Ovary (tissue), 9 donors: Measurements from ENCODE around the gene GNAI3. TPM values are rescaled to one million over a fixed set of nuclear protein-coding genes. Genes with fewer than 3 reads are reported as not detected.

Source experiments
- DNase-seq, 5 donors: peaks; one replicate each; pipeline ENCODE4 v3.0.0-alpha.2; 2019 to 2020
- H3K27ac ChIP-seq, 2 donors: fragments of 200-600 bp; one replicate each; pipeline versions ENCODE4 v1.5.1 to v1.8.0; 2019 to 2022
- H3K27me3 ChIP-seq: fragments of 200-600 bp; one replicate; pipeline ENCODE4 v1.8.0; 2022
- H3K36me3 ChIP-seq: fragments of 200-600 bp; sonication (generic); one replicate; pipeline ENCODE4 v1.5.1; 2019
- H3K4me1 ChIP-seq: one replicate; pipeline ENCODE4 v1.8.1; 2013; ENCODE audit warnings: mild to moderate bottlenecking, moderate library complexity; ENCODE audit not compliant: insufficient read depth
- H3K4me3 ChIP-seq: fragments of 200-600 bp; sonication (generic); one replicate; pipeline ENCODE4 v1.5.1; 2017
- H3K9me3 ChIP-seq, 2 donors: fragments of 200-600 bp in 1 of 2; sonication (generic) in 1 of 2; one replicate each; pipeline versions ENCODE4 v1.5.1 to v1.8.1; 2013 to 2019; ENCODE audit warnings: mild to moderate bottlenecking in 1 of 2, moderate library complexity in 1 of 2
- EP300 ChIP-seq: sonication (generic); formaldehyde crosslinking; IDR thresholded peaks from one replicate; pipeline ENCODE4 v1.6.1; 2017; ENCODE audit warnings: antibody characterized with exemption
- POLR2A ChIP-seq: fragments of 450-650 bp; IDR thresholded peaks from one replicate; pipeline ENCODE4 v1.6.1; 2017; ENCODE audit warnings: antibody characterized with exemption, mild to moderate bottlenecking, moderate library complexity
- WGBS, 3 donors: extraction: QIAGEN DNeasy Blood & Tissue Kit in 1 of 3; methylation state at CpG; one replicate each; pipeline versions ENCODE4 v1.1.5 to v1.1.7; 2013 to 2017; 5-methylcytosine and 5-hydroxymethylcytosine counted together
- intact Hi-C, 4 donors: fragments of 100-400 bp; cut with DNase I; formaldehyde crosslinking; loops; one replicate each; pipeline versions ENCODE4 v1.11.0 to v1.15.1; 2022 to 2023
- polyA plus RNA-seq, 2 donors: library from polyadenylated mRNA; stranded (reverse); fragments of 200-250 nt in 1 of 2; fragments of 350-450 nt in 1 of 2; fragmentation: Illumina TruSeq in 1 of 2; extraction: RNeasy Lipid Tissue Mini Kit (QIAGEN cat#74804) in 1 of 2; gene quantifications; one replicate each; pipeline ENCODE4 v1.2.3, GENCODE V29; 2013 to 2014
- total RNA-seq, 7 donors: library from RNA; depleted of rRNA in 2 of 7; stranded (reverse); fragments of >200 nt in 2 of 7; fragmentation: NEBNext Ultra II Directional in 3 of 7; extraction: Animal tissue kit (Norgen Biotek cat#: 25700) in 3 of 7; gene quantifications; one replicate each; pipeline versions ENCODE4 v1.1.0 to v1.2.4, GENCODE V29; 2016 to 2023
- TF ChIP-seq, protein P1 (sequence below), 3 donors: fragments of 450-650 bp in 2 of 3; fragments of 200-600 bp in 1 of 3; IDR thresholded peaks; one replicate each; pipeline versions ENCODE4 v1.5.1 to v1.8.0; 2016 to 2022; ENCODE audit warnings: antibody characterized with exemption in 3 of 3, mild to moderate bottlenecking in 1 of 3
- donor health status: DM: no; HTN: no; CAD: no; lungs with moderate emphysema.
- donor health status: DM: no; HTN: no; CAD: no.
- donor health status: Bipolar disorder and iron deficiency.
- donor health status: DM: yes; HTN: yes; CAD: no.
- donor health status: DM: no; HTN: no; CAD: no.
- donor health status: DM: yes; HTN: yes; CAD: no.

Gene GNAI3
- total and polyA plus RNA-seq, 9 donors: 3.0 to 6.2 (median 4.8) TPM

DNA sequence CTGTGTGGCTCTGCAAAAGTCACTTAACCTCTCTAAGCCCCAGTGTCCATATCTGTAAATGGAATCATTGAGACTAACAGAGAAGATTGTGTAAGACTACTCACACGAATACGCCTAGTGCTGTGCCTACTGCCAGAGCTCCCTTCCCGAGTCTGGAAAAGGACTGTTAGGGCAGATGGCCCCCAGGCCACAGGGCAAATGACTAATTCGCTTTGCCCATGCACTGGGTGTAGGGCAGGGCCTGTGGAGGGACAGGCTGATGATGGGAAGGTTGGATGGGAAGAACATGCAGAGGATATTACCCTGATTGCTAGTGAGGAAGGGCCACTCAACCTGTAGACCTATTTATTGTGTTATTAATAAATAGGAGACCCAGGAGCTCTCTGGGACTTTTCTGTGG, 12.9 kb upstream of the GNAI3 start:
- Histone ChIP-seq H3K36me3 (no peaks in the 10 kb centered on the region), H3K4me3 (no peak overlapping the region), H3K27me3 (no peaks in the 10 kb centered on the region), H3K27ac (no peak overlapping the region), H3K4me1 (peaks cover 4% of the 10 kb centered on the region), H3K9me3 (no peaks in the 10 kb centered on the region)
- TF ChIP-seq, protein P1, sequence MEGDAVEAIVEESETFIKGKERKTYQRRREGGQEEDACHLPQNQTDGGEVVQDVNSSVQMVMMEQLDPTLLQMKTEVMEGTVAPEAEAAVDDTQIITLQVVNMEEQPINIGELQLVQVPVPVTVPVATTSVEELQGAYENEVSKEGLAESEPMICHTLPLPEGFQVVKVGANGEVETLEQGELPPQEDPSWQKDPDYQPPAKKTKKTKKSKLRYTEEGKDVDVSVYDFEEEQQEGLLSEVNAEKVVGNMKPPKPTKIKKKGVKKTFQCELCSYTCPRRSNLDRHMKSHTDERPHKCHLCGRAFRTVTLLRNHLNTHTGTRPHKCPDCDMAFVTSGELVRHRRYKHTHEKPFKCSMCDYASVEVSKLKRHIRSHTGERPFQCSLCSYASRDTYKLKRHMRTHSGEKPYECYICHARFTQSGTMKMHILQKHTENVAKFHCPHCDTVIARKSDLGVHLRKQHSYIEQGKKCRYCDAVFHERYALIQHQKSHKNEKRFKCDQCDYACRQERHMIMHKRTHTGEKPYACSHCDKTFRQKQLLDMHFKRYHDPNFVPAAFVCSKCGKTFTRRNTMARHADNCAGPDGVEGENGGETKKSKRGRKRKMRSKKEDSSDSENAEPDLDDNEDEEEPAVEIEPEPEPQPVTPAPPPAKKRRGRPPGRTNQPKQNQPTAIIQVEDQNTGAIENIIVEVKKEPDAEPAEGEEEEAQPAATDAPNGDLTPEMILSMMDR (IDR thresholded peaks at IDR 0.05): no peak
- no peak for TF ChIP-seq POLR2A
- DNase-seq: no peak
- 71 to 81% (median 74%) methylated on average over 4 of the region's 4 CpGs for WGBS, 3 donors
- intact Hi-C loops: loop anchor here in 3 of 4 donors (5.0 to 10.0 kb wide), 3 partner anchors 111 to 1437 kb away; partner anchors contain the start of gene PSMA5 (in 2 of the 3)

DNA sequence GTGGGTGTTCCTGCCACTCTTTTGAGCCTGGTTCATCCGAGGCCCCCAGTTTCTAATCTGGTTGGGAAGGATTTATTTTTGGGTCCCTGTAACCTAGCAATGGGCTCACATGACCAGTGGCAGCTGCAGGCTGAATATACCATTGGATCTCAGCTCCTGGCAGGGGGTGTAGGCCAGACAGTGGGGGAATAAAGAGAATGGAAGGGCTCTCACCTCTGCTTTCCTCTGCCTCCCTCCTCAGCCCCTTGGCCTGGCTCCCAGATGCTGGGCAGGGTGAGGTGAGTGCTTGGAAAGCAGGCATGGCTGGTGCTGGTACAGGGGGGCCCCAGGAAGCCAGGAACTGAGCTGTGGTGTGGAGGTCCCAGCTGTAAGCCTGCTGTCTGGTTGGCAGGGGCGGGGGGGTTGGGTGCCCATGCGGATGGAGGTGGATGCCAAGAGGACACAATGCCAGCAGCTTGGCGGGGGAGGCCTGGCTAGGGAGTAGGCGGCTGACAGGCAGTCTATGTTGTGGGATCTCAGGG, 12.4 kb upstream of the GNAI3 start:
- H3K4me3 ChIP-seq: no peak overlapping the region
- no peak overlapping the region for H3K27ac ChIP-seq
- no peaks in the 10 kb centered on the region for H3K9me3 ChIP-seq
- TF ChIP-seq, protein P1 (IDR thresholded peaks at IDR 0.05): no peak
- TF ChIP-seq POLR2A (no peak), EP300 (no peak)
- H3K36me3 ChIP-seq: no peaks in the 10 kb centered on the region
- H3K4me1 ChIP-seq: peaks cover 4% of the 10 kb centered on the region
- WGBS, 3 donors: 62 to 64% (median 62%) methylated on average over 5 of the region's 5 CpGs
- no peak for DNase-seq
- intact Hi-C loops: loop anchor here in 3 of 4 donors (5.0 to 10.0 kb wide), 3 partner anchors 111 to 1436 kb away; partner anchors contain the start of gene PSMA5 (in 2 of the 3)
- no peaks in the 10 kb centered on the region for H3K27me3 ChIP-seq

DNA sequence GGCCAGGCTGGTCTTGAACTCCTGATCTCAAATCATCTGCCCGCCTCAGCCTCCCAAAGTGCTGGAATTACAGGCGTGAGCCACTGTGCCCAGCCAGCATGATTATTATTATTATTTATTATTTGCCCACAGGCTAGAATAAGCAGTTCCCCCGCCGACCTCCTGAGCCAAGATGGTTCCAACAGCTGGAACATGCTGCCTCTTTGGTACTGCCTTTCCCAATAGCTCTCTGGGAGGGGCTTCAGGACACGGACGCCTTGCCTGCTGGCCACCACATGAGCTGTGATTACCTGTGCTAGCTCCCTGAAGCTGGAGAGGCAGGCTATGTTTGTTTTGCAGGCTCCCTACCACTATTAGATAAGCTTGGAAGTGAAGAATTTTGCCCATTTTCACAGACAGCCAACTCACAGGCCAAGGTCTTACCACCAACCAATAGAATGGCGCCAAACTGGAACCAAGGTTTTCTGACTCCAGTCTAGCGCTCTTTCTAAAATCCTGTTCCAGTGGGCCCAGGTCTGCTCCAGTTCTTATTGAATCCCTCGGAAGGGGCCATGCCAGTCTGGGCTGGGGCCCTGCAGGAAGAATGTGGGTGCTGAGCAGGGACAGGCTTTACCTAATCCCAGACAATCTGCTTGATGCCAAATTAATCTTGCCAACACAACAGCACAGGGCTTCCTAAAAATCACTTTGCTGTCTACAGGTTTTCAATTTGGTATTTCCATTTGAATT, 10.8 kb upstream of the GNAI3 start:
- intact Hi-C loops: loop anchor here in 3 of 4 donors (5.0 to 10.0 kb wide), 3 partner anchors 113 to 1435 kb away; partner anchors contain the start of gene PSMA5 (in 2 of the 3)
- H3K36me3 ChIP-seq: no peaks in the 10 kb centered on the region
- no peak for DNase-seq
- peaks cover 4% of the 10 kb centered on the region for H3K4me1 ChIP-seq
- TF ChIP-seq, protein P1 (IDR thresholded peaks at IDR 0.05): no peak
- TF ChIP-seq POLR2A (no peak), EP300 (no peak)
- H3K27me3 ChIP-seq: no peaks in the 10 kb centered on the region
- 74 to 78% (median 77%) methylated on average over 9 of the region's 9 CpGs for WGBS, 3 donors
- H3K9me3 ChIP-seq: no peaks in the 10 kb centered on the region
- H3K4me3 ChIP-seq: no peak overlapping the region
- H3K27ac ChIP-seq: no peak overlapping the region

- H3K4me1 ChIP-seq: peaks cover 4% of the 10 kb centered on the region
- intact Hi-C loops: loop anchor here in 3 of 4 donors (5.0 to 10.0 kb wide), 3 partner anchors 114 to 1433 kb away; partner anchors contain the start of gene PSMA5 (in 2 of the 3)
- H3K36me3 ChIP-seq: no peaks in the 10 kb centered on the region
- H3K4me3 ChIP-seq: no peak overlapping the region
- H3K27ac ChIP-seq: no peak overlapping the region
- no peak for DNase-seq
- WGBS, 3 donors: 85 to 95% (median 90%) methylated on average over 9 of the region's 9 CpGs
- no peaks in the 10 kb centered on the region for H3K9me3 ChIP-seq
- TF ChIP-seq EP300 (no peak), POLR2A (no peak)
- TF ChIP-seq, protein P1 (IDR thresholded peaks at IDR 0.05): no peak
- no peaks in the 10 kb centered on the region for H3K27me3 ChIP-seq
Observed at GRCh38 chr1:109538827-109539555, 9.4 kb upstream of the GNAI3 start.
